Astrocyte (in vitro differentiated cells and primary cell): ENCODE data around the gene SETD6. TPM values are rescaled to one million over a fixed set of nuclear protein-coding genes. Genes with fewer than 3 reads are reported as not detected.
"Not testable (repeated sequence)": the region's sequence is repeated elsewhere in the genome, so short reads cannot be mapped to it uniquely, and the experiment has no call there.

Experiments used
- DNase-seq: peaks from one replicate; pipeline ENCODE4 v3.0.0-alpha.2; 2010; ENCODE audit warnings: low read depth
- FAIRE-seq: peaks from 2 replicates; lab custom pipeline; 2011; peaks lifted over from hg19 to GRCh38; lab: Jason Lieb, UNC
- H2AFZ ChIP-seq: 2 replicates; pipeline ENCODE4 v1.6.0; 2012; ENCODE audit warnings: low read depth, low read length, inconsistent platforms
- H3K27ac ChIP-seq: 2 replicates; pipeline ENCODE4 v1.5.1; 2011; ENCODE audit warnings: low read depth, low read length, inconsistent platforms
- H3K27me3 ChIP-seq: 2 replicates; pipeline ENCODE4 v1.6.0; 2011; ENCODE audit warnings: low read length, inconsistent platforms; ENCODE audit not compliant: insufficient read depth
- H3K36me3 ChIP-seq: 2 replicates; pipeline ENCODE4 v1.5.1; 2011; ENCODE audit warnings: low read length, inconsistent platforms; ENCODE audit not compliant: insufficient read depth
- H3K4me1 ChIP-seq: 2 replicates; pipeline ENCODE4 v1.5.1; 2011; ENCODE audit warnings: low read length, inconsistent platforms; ENCODE audit not compliant: insufficient read depth
- H3K4me2 ChIP-seq: 2 replicates; pipeline ENCODE4 v1.6.0; 2012; ENCODE audit warnings: low read length, inconsistent platforms
- H3K4me3 ChIP-seq: 2 replicates; pipeline ENCODE4 v1.5.1; 2011; ENCODE audit warnings: low read depth, mild to moderate bottlenecking, low read length, inconsistent platforms; ENCODE audit not compliant: insufficient read depth
- H3K79me2 ChIP-seq: 2 replicates; pipeline ENCODE4 v1.6.0; 2012; ENCODE audit warnings: mild to moderate bottlenecking, low read length, inconsistent platforms; ENCODE audit not compliant: insufficient read depth
- H3K9ac ChIP-seq: 2 replicates; pipeline ENCODE4 v1.6.0; 2012; ENCODE audit warnings: mild to moderate bottlenecking, low read length, inconsistent platforms
- H3K9me3 ChIP-seq: 2 replicates; pipeline ENCODE4 v1.5.1; 2012; ENCODE audit warnings: low read depth, mild to moderate bottlenecking, low read length, inconsistent platforms; ENCODE audit not compliant: insufficient read depth
- H4K20me1 ChIP-seq: 2 replicates; pipeline ENCODE4 v1.6.0; 2012; ENCODE audit warnings: low read length, inconsistent platforms; ENCODE audit not compliant: insufficient read depth
- H3K27ac Mint-ChIP-seq: one replicate; pipeline ENCODE4 v1.8.0; 2021; ENCODE audit warnings: mild to moderate bottlenecking, mixed read lengths; ENCODE audit not compliant: unreplicated experiment
- H3K27me3 Mint-ChIP-seq: one replicate; pipeline ENCODE4 v1.8.0; 2021; ENCODE audit warnings: low read depth, mixed read lengths; ENCODE audit not compliant: unreplicated experiment
- H3K36me3 Mint-ChIP-seq: one replicate; pipeline ENCODE4 v1.8.0; 2021; ENCODE audit warnings: low read depth, mixed read lengths; ENCODE audit not compliant: unreplicated experiment
- H3K4me1 Mint-ChIP-seq: one replicate; pipeline ENCODE4 v1.8.0; 2021; ENCODE audit warnings: low read depth, mixed read lengths; ENCODE audit not compliant: unreplicated experiment
- H3K4me3 Mint-ChIP-seq: one replicate; pipeline ENCODE4 v1.8.0; 2021; ENCODE audit warnings: mild to moderate bottlenecking, moderate library complexity, mixed read lengths; ENCODE audit not compliant: unreplicated experiment
- H3K9me3 Mint-ChIP-seq: one replicate; pipeline ENCODE4 v1.8.0; 2021; ENCODE audit warnings: mild to moderate bottlenecking, mixed read lengths; ENCODE audit not compliant: unreplicated experiment
- EZH2 ChIP-seq: IDR thresholded peaks from 2 replicates; pipeline ENCODE4 v1.6.1; 2012; ENCODE audit warnings: mild to moderate bottlenecking, low read length, inconsistent platforms; ENCODE audit not compliant: insufficient read depth
- total RNA-seq: library from RNA; stranded (reverse); gene quantifications from 2 replicates; pipeline ENCODE4 v1.2.1, GENCODE V29; 2021
- TF ChIP-seq, protein P1 (sequence below): IDR thresholded peaks from 2 replicates; pipeline ENCODE4 v1.5.1; 2011; ENCODE audit warnings: low read depth, mild to moderate bottlenecking, inconsistent platforms, low read length, moderate library complexity; ENCODE audit not compliant: insufficient read depth

Gene SETD6
- total RNA-seq, 1 donor from 2014 or later: 6.7 TPM

GRCh38 chr16:58488531-58488930 is 26.8 kb upstream of the SETD6 start:
- H3K36me3 Mint-ChIP-seq: no peaks in the 10 kb centered on the region
- no peak overlapping the region for H2AFZ ChIP-seq
- H3K4me3 ChIP-seq: no peak overlapping the region
- TF ChIP-seq EZH2: no peak
- TF ChIP-seq, protein P1, sequence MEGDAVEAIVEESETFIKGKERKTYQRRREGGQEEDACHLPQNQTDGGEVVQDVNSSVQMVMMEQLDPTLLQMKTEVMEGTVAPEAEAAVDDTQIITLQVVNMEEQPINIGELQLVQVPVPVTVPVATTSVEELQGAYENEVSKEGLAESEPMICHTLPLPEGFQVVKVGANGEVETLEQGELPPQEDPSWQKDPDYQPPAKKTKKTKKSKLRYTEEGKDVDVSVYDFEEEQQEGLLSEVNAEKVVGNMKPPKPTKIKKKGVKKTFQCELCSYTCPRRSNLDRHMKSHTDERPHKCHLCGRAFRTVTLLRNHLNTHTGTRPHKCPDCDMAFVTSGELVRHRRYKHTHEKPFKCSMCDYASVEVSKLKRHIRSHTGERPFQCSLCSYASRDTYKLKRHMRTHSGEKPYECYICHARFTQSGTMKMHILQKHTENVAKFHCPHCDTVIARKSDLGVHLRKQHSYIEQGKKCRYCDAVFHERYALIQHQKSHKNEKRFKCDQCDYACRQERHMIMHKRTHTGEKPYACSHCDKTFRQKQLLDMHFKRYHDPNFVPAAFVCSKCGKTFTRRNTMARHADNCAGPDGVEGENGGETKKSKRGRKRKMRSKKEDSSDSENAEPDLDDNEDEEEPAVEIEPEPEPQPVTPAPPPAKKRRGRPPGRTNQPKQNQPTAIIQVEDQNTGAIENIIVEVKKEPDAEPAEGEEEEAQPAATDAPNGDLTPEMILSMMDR: no peak
- H3K27me3 Mint-ChIP-seq: peaks cover 17% of the 10 kb centered on the region
- no peak overlapping the region for H3K27ac ChIP-seq
- no peaks in the 10 kb centered on the region for H3K36me3 ChIP-seq
- H3K9me3 Mint-ChIP-seq: no peaks in the 10 kb centered on the region
- no peak overlapping the region for H3K4me2 ChIP-seq
- DNase-seq: no peak
- no peak overlapping the region for H3K4me3 Mint-ChIP-seq
- no peaks in the 10 kb centered on the region for H3K4me1 ChIP-seq
- H3K27me3 ChIP-seq: no peaks in the 10 kb centered on the region
- H3K9ac ChIP-seq: no peak overlapping the region
- H4K20me1 ChIP-seq: no peaks in the 10 kb centered on the region
- no peaks in the 10 kb centered on the region for H3K79me2 ChIP-seq
- H3K4me1 Mint-ChIP-seq: peaks cover 1% of the 10 kb centered on the region
- H3K27ac Mint-ChIP-seq: no peak overlapping the region
- H3K9me3 ChIP-seq: no peaks in the 10 kb centered on the region
- no peak for FAIRE-seq

DNA sequence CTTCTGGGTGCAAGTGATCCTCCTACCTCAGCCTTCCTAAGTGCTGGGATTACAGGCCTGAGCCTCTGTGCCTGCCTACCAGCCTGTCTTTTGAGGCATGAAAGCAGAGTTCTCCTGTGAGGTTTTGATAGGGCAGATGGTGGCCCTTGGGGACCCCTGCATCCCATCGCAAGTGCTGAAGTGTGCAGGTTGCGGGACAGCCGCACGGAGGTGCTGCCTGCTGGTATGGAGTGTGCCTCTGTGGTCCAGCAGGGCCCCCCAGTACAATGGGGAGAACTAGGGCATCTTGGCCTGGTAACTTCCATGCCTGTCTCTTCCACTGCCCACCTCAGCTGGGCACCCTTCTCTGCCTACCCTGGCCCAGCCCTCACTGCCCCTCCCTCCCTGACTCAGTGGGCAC is 25.3 kb upstream of the SETD6 start:
- Mint-ChIP-seq H3K36me3 (no peaks in the 10 kb centered on the region), H3K4me3 (no peak overlapping the region), H3K27me3 (peaks cover 16% of the 10 kb centered on the region), H3K9me3 (no peaks in the 10 kb centered on the region), H3K4me1 (peaks cover 1% of the 10 kb centered on the region), H3K27ac (no peak overlapping the region)
- FAIRE-seq (no peak), DNase-seq (no peak)
- H3K27ac ChIP-seq: no peak overlapping the region
- no peak overlapping the region for H2AFZ ChIP-seq
- H3K9me3 ChIP-seq: no peaks in the 10 kb centered on the region
- no peak for TF ChIP-seq EZH2
- TF ChIP-seq, protein P1: no peak
- no peaks in the 10 kb centered on the region for H3K4me1 ChIP-seq
- H3K27me3 ChIP-seq: no peaks in the 10 kb centered on the region
- no peak overlapping the region for H3K4me3 ChIP-seq
- H3K4me2 ChIP-seq: no peak overlapping the region
- no peaks in the 10 kb centered on the region for H3K36me3 ChIP-seq
- H3K9ac ChIP-seq: no peak overlapping the region
- H4K20me1 ChIP-seq: no peaks in the 10 kb centered on the region
- no peaks in the 10 kb centered on the region for H3K79me2 ChIP-seq

DNA sequence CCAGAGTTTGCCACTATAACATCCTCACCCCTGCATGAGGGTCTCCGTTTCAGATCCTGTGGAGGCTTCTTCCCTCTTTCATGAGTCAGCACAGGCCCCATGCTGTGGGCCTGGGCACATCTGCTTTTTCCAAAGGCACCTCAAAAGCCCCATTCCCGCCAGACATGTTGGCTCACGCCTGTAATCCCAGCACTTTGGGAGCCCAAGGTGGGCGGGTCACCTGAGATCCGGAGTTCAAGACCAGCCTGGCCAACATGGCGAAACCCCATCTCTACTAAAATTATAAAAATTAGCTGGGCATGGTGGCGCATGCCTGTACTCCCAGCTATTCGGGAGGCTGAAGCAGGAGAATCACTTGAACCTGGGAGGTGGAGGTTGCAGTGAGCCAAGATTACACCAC is 24.8 kb upstream of the SETD6 start:
- H3K36me3 Mint-ChIP-seq, FAIRE-seq, H3K9me3 ChIP-seq, H3K27me3 ChIP-seq, H3K27ac ChIP-seq, H3K9me3 Mint-ChIP-seq, H3K27ac Mint-ChIP-seq, H3K4me1 ChIP-seq, H3K4me3 Mint-ChIP-seq, H3K4me3 ChIP-seq, H3K9ac ChIP-seq, H3K4me2 ChIP-seq, DNase-seq, H4K20me1 ChIP-seq, H3K4me1 Mint-ChIP-seq, H2AFZ ChIP-seq, H3K36me3 ChIP-seq, H3K79me2 ChIP-seq: not testable (repeated sequence)
- H3K27me3 Mint-ChIP-seq: peaks cover 13% of the 10 kb centered on the region
